Keratinocyte (primary cell): Measurements from ENCODE around the gene DENND2A. TPM values are rescaled to one million over a fixed set of nuclear protein-coding genes. Genes with fewer than 3 reads are reported as not detected.
A peak's percentile ranks its signal among the peaks of the same experiment; 100 is the strongest.

ENCODE experiments used
- DNase-seq: peaks from one replicate; pipeline ENCODE4 v3.0.0-alpha.2; 2011; ENCODE audit warnings: low read depth, missing footprints, low spot score
- FAIRE-seq: peaks from 2 replicates; lab custom pipeline; 2011; peaks lifted over from hg19 to GRCh38; lab: Jason Lieb, UNC
- H2AFZ ChIP-seq: 2 replicates; pipeline ENCODE4 v1.6.0; 2012; ENCODE audit warnings: low read length, control low read depth, inconsistent platforms; ENCODE audit not compliant: control insufficient read depth
- H3K27ac ChIP-seq: 2 replicates; pipeline ENCODE4 v1.5.1; 2011; ENCODE audit warnings: low read length; ENCODE audit not compliant: control insufficient read depth, insufficient read depth
- H3K27me3 ChIP-seq: 3 replicates; pipeline ENCODE4 v1.6.0; 2011; ENCODE audit warnings: low read length; ENCODE audit not compliant: control insufficient read depth, insufficient read depth; ENCODE audit errors: extremely low read depth
- H3K36me3 ChIP-seq, 2 experiments: 2 replicates in 1 of 2; 3 replicates in 1 of 2; pipeline ENCODE4 v1.5.1; 2011; ENCODE audit warnings: low read length in 2 of 2, mild to moderate bottlenecking in 1 of 2; ENCODE audit not compliant: control insufficient read depth in 2 of 2, insufficient read depth in 2 of 2; ENCODE audit errors: extremely low read depth in 1 of 2
- H3K4me1 ChIP-seq: 3 replicates; pipeline ENCODE4 v1.5.1; 2011; ENCODE audit warnings: low read length; ENCODE audit not compliant: control insufficient read depth, insufficient read depth; ENCODE audit errors: extremely low read depth
- H3K4me2 ChIP-seq: 3 replicates; pipeline ENCODE4 v1.6.0; 2011; ENCODE audit warnings: low read depth, low read length; ENCODE audit not compliant: control insufficient read depth, insufficient read depth; ENCODE audit errors: extremely low read depth
- H3K4me3 ChIP-seq, 3 experiments: fragments of 200-600 bp in 1 of 3; sonication (generic) in 1 of 3; 2 replicates in 2 of 3; 3 replicates in 1 of 3; pipeline ENCODE4 v1.5.1; 2011 to 2016; ENCODE audit warnings: low read length in 3 of 3, mild to moderate bottlenecking in 3 of 3, control low read depth in 2 of 3, inconsistent platforms in 1 of 3, low read depth in 1 of 3, mixed read lengths in 1 of 3, mixed run types in 1 of 3, moderate library complexity in 1 of 3; ENCODE audit not compliant: control insufficient read depth in 2 of 3, insufficient read depth in 2 of 3; ENCODE audit errors: extremely low read depth in 1 of 3
- H3K79me2 ChIP-seq: 2 replicates; pipeline ENCODE4 v1.6.0; 2012; ENCODE audit warnings: low read length; ENCODE audit not compliant: control insufficient read depth, insufficient read depth
- H3K9ac ChIP-seq: 3 replicates; pipeline ENCODE4 v1.6.0; 2011; ENCODE audit warnings: low read length; ENCODE audit not compliant: control insufficient read depth, insufficient read depth; ENCODE audit errors: extremely low read depth
- H3K9me1 ChIP-seq: 3 replicates; pipeline ENCODE4 v1.6.0; 2011; ENCODE audit warnings: low read length; ENCODE audit not compliant: control insufficient read depth, insufficient read depth; ENCODE audit errors: extremely low read depth
- H3K9me3 ChIP-seq: 2 replicates; pipeline ENCODE4 v1.5.1; 2012; ENCODE audit warnings: low read depth, low read length; ENCODE audit not compliant: control insufficient read depth
- H4K20me1 ChIP-seq: 3 replicates; pipeline ENCODE4 v1.6.0; 2011; ENCODE audit warnings: low read length; ENCODE audit not compliant: control insufficient read depth, insufficient read depth; ENCODE audit errors: extremely low read depth
- EZH2 ChIP-seq: IDR thresholded peaks from one replicate; pipeline ENCODE4 v1.6.1; 2012; ENCODE audit warnings: inconsistent platforms, mild to moderate bottlenecking, low read length, moderate library complexity
- dilution Hi-C: fragments of 300-500 bp; cut with MboI; formaldehyde crosslinking; loops from one replicate; pipeline ENCODE4 v1.7.0; 2020; ENCODE audit warnings: low sequenced_read_pairs; ENCODE audit not compliant: extremely low pct_ligation_motif_present
- polyA plus RNA-seq, 5 experiments: library from polyadenylated mRNA; depleted of rRNA in 3 of 5; stranded (reverse) in 3 of 5; stranded (forward) in 1 of 5; unstranded in 1 of 5; fragments of >200 nt; gene quantifications; 1 replicate in 1 of 5; 2 replicates in 3 of 5; 3 replicates in 1 of 5; pipeline versions ENCODE4 v1.2.1 to v1.2.3, GENCODE V29; 2011 to 2012; ENCODE audit warnings: missing spikeins in 2 of 5, low read depth in 1 of 5, low replicate concordance in 1 of 5
- TF ChIP-seq, protein P1 (sequence below), 3 experiments: IDR thresholded peaks in 1 of 3; conservative IDR thresholded peaks in 1 of 3; optimal IDR thresholded peaks in 1 of 3; 2 replicates in 2 of 3; 3 replicates in 1 of 3; pipeline versions ENCODE3 to v1.5.1; 2011; ENCODE audit warnings: low read length in 3 of 3, mild to moderate bottlenecking in 3 of 3, moderate library complexity in 2 of 3, control low read depth in 1 of 3, inconsistent platforms in 1 of 3; ENCODE audit not compliant: insufficient read depth in 2 of 3; ENCODE audit errors: extremely low read depth in 1 of 3

DENND2A gene
- polyA plus RNA-seq, 1 donor (not counting 4 experiments of a cell fraction or from before 2014, with no cell fraction given), result 1.8 TPM

DNA sequence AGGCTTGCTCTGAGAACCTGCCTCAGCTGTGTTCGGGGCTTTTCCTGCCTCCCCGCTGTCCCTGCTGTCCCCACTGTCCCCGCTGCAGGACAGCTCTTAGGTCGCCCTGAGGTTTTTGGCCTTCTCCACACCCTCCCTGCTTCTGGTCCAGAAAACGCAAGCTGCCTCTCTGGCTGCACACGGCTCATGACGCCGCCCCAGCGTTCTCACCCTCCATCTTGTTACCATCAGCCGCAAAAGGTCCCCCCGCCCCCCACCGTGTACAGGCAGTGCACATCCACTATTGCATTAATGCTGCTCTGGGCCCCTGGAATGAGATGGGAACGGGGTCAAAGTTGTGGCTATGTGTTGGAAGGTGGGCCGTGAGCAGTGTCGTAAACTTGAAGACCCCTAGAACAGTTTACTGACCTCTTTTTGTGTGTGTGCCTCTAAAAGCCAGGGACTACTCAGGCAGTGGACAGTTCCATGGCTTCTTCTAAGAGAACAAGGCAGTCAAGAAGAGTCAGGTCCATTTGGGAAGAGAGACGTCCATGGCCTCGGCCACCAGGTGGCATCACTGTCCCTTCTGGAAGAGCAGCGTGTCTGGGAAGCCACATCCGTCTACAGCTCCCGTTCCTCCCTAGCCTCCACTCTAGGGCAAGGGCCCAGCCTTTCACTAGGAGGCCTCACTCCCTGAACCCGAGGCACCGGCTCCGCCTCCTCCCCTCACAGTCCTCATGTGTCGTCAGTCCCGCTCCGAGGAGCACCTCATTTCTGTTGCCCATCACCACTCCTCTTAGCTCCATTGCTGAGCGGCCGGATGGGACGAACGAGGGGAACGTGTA, 122.9 kb downstream of the DENND2A start:
- FAIRE-seq (peak; percentile 95), DNase-seq (peak; percentile 83)
- H3K27ac ChIP-seq, result no peak overlapping the region
- TF ChIP-seq, protein P1, sequence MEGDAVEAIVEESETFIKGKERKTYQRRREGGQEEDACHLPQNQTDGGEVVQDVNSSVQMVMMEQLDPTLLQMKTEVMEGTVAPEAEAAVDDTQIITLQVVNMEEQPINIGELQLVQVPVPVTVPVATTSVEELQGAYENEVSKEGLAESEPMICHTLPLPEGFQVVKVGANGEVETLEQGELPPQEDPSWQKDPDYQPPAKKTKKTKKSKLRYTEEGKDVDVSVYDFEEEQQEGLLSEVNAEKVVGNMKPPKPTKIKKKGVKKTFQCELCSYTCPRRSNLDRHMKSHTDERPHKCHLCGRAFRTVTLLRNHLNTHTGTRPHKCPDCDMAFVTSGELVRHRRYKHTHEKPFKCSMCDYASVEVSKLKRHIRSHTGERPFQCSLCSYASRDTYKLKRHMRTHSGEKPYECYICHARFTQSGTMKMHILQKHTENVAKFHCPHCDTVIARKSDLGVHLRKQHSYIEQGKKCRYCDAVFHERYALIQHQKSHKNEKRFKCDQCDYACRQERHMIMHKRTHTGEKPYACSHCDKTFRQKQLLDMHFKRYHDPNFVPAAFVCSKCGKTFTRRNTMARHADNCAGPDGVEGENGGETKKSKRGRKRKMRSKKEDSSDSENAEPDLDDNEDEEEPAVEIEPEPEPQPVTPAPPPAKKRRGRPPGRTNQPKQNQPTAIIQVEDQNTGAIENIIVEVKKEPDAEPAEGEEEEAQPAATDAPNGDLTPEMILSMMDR (optimal IDR thresholded peaks at IDR 0.05 in 1 of 3, IDR thresholded peaks at IDR 0.05 in 1 of 3, conservative IDR thresholded peaks at IDR 0.05 in 1 of 3; ENCODE audit: extremely low read depth in 1 of 3, insufficient read depth in 2 of 3, low read length in 3 of 3), result peak; percentile 92 to 97 (median 93)
- no peak for TF ChIP-seq EZH2
- no peaks in the 10 kb centered on the region for H3K4me1 ChIP-seq
- H3K9me3 ChIP-seq, result no peaks in the 10 kb centered on the region
- H3K79me2 ChIP-seq, result no peaks in the 10 kb centered on the region
- no peaks in the 10 kb centered on the region for H3K36me3 ChIP-seq
- no peaks in the 10 kb centered on the region for H3K9me1 ChIP-seq
- H3K27me3 ChIP-seq, result no peaks in the 10 kb centered on the region
- H4K20me1 ChIP-seq, result no peaks in the 10 kb centered on the region
- dilution Hi-C loops, result no loop called here
- H3K4me3 ChIP-seq, result no peak overlapping the region
- H3K4me2 ChIP-seq, result no peak overlapping the region
- H3K9ac ChIP-seq, result no peak overlapping the region
- H2AFZ ChIP-seq, result peak overlapping the region; percentile 70

DNA sequence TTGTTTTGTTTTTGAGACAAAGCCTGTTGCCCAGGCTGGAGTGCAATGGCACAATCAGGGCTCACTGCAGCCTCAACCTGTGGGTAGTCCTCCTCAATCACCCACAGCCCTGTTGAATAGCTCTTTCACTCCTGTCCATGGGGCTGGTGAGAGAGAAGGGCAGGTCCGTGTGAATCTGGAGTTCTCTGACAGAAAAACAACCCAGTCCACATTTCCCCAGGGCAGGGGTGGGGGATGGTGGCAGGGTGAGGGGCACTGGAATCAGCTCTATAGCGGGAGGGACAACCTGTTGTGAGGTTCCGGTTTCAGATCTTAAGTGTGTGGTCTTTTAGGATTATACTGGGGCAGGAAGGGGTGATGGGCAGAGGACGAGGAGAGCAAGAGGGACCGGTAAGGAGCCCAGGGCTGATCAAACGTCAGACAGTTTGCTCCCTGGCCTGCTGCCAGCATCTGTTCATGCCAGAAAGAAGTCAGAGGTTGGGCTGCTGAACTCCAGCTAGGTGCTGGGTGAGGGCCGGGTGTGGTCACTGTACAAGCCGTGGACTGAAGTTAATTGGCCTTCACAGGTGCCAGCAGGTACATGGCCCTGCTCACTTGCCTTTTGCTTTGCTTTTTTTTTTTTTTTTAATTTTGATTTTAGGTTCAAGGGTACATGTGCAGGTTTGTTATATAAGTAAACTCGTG, 128.2 kb downstream of the DENND2A start:
- FAIRE-seq (no peak), DNase-seq (no peak)
- dilution Hi-C loops, result no loop called here
- H3K27ac ChIP-seq, result no peak overlapping the region
- no peaks in the 10 kb centered on the region for H3K27me3 ChIP-seq
- H3K4me3 ChIP-seq, result no peak overlapping the region
- H3K9me1 ChIP-seq, result no peaks in the 10 kb centered on the region
- H2AFZ ChIP-seq, result no peak overlapping the region
- no peaks in the 10 kb centered on the region for H3K9me3 ChIP-seq
- TF ChIP-seq EZH2, result no peak
- TF ChIP-seq, protein P1 (optimal IDR thresholded peaks at IDR 0.05 in 1 of 3, IDR thresholded peaks at IDR 0.05 in 1 of 3, conservative IDR thresholded peaks at IDR 0.05 in 1 of 3; ENCODE audit: extremely low read depth in 1 of 3, insufficient read depth in 2 of 3, low read length in 3 of 3), result no peak
- H3K36me3 ChIP-seq, result no peaks in the 10 kb centered on the region
- H3K79me2 ChIP-seq, result no peaks in the 10 kb centered on the region
- H3K9ac ChIP-seq, result no peak overlapping the region
- no peak overlapping the region for H3K4me2 ChIP-seq
- H3K4me1 ChIP-seq, result no peaks in the 10 kb centered on the region
- H4K20me1 ChIP-seq, result no peaks in the 10 kb centered on the region
